Adrenal gland (tissue), 12 donors: Measurements from ENCODE around the gene TENT4A. TPM values are rescaled to one million over a fixed set of nuclear protein-coding genes. Genes with fewer than 3 reads are reported as not detected.

Source experiments
- DNase-seq, 7 donors: peaks; one replicate each; pipeline ENCODE4 v3.0.0-alpha.2; 2019 to 2020
- H3K27ac ChIP-seq, 5 donors: fragments of 200-600 bp; sonication (generic) in 4 of 5; 1 replicate in 3 of 5; 2 replicates in 2 of 5; pipeline versions ENCODE4 v1.5.1 to v1.8.0; 2016 to 2020; ENCODE audit warnings: mild to moderate bottlenecking in 1 of 5
- H3K27me3 ChIP-seq: fragments of 200-600 bp; 2 replicates; pipeline ENCODE4 v1.8.0; 2021
- H3K36me3 ChIP-seq, 2 donors: fragments of 200-600 bp; replicated peaks in 1 of 2; 1 replicate in 1 of 2; 2 replicates in 1 of 2; pipeline versions ENCODE4 v1.5.1 to v1.8.0; 2018 to 2022
- H3K4me1 ChIP-seq, 2 donors: fragments of 200-600 bp; replicated peaks in 1 of 2; 1 replicate in 1 of 2; 2 replicates in 1 of 2; pipeline versions ENCODE4 v1.5.1 to v1.8.0; 2018 to 2021
- H3K4me3 ChIP-seq, 4 donors: fragments of 200-600 bp; sonication (generic) in 3 of 4; one replicate each; pipeline ENCODE4 v1.5.1; 2016 to 2018
- H3K9me3 ChIP-seq, 3 donors: fragments of 200-600 bp; sonication (generic) in 1 of 3; replicated peaks in 1 of 3; 1 replicate in 2 of 3; 2 replicates in 1 of 3; pipeline versions ENCODE4 v1.5.1 to v1.8.0; 2016 to 2021
- POLR2A ChIP-seq, 2 donors: fragments of 450-650 bp; IDR thresholded peaks; one replicate each; pipeline ENCODE4 v1.6.1; 2017; ENCODE audit warnings: antibody characterized with exemption in 2 of 2, mild to moderate bottlenecking in 2 of 2, moderate library complexity in 1 of 2
- WGBS, 4 donors: extraction: QIAGEN DNeasy Blood & Tissue Kit in 2 of 4; methylation state at CpG; one replicate each; pipeline versions ENCODE4 v1.1.5 to v1.1.7; 2013 to 2017; 5-methylcytosine and 5-hydroxymethylcytosine counted together
- intact Hi-C, 2 donors: fragments of 100-400 bp; cut with DNase I; formaldehyde crosslinking; loops; one replicate each; pipeline versions ENCODE4 v1.14.1 to v1.15.0; 2022 to 2023
- polyA plus RNA-seq, 3 donors: library from polyadenylated mRNA; stranded (reverse); fragments of 200-250 nt in 2 of 3; fragments of 350-450 nt in 1 of 3; fragmentation: Illumina TruSeq in 1 of 3; extraction: RNeasy Lipid Tissue Mini Kit (QIAGEN cat#74804) in 1 of 3; gene quantifications; one replicate each; pipeline ENCODE4 v1.2.3, GENCODE V29; 2013 to 2014
- total RNA-seq, 9 donors: library from RNA; depleted of rRNA in 4 of 9; stranded (reverse); fragments of >200 nt in 4 of 9; fragments of 120-200 nt in 1 of 9; fragmentation: NEBNext Ultra II Directional in 1 of 9; extraction: Animal tissue kit (Norgen Biotek cat#: 25700) in 1 of 9; gene quantifications; one replicate each; pipeline versions ENCODE4 v1.1.0 to v1.2.4, GENCODE V29; 2013 to 2023
- TF ChIP-seq, protein P1 (sequence below), 6 experiments: fragments of 450-650 bp in 4 of 6; fragments of 200-600 bp in 2 of 6; sonication (generic) in 1 of 6; IDR thresholded peaks; 1 replicate in 5 of 6; 2 replicates in 1 of 6; pipeline versions ENCODE4 v1.5.1 to v1.8.0; 2016 to 2021; ENCODE audit warnings: antibody characterized with exemption in 6 of 6, mild to moderate bottlenecking in 2 of 6, moderate library complexity in 1 of 6
- donor health status: healthy with polysubstance abuse.
- donor health status: Bipolar disorder and iron deficiency.
- donor health status: DM: yes; HTN: yes; CAD: no.
- donor health status: DM: no; HTN: no; CAD: no.
- donor health status: DM: no; HTN: no; CAD: no.
- donor health status: DM: yes; HTN: yes; CAD: no.

The TENT4A gene
- total and polyA plus RNA-seq, 12 donors: 9.1 to 24.4 (median 14.4) TPM

DNA sequence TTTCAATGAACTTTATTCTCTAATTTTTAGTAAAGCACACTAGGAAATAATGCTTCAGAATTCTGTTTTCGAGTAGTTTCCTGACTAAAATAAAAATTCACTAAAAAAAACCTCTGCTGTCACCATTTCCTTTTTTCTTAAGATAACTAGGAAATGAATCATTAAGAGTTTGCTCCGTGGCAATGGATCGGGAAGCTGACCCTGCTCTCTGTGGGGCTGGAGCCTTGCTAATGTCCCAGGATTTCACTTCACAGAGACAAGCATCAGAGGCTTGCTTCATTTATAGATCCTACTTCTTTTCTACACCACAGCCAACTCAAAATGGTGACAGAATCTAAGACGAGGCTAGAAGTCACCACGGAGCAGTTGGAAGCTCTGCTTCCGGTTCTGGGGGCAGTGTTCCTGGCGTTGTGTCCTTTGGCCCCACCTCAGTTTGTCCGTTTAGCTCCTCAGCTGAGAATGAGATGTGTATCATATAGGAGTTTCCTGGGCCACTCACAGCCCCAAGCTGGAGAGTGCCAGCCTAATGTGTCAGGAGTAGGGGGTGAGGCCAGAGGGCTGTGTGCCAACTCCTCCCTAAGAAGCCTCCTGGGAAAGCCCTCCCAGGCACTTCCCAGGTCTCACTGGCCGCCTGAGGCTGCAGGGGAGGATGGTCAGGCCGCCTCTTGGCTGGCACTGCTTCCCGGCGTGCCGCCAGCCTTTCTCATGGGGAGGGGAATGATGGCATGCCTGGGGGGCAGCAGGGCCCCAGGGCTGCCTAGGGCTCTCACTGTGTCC lies 19.6 kb downstream of the TENT4A start:
- Histone ChIP-seq H3K4me3 (no peak overlapping the region), H3K27ac (peak overlapping the region in 4 of 5 donors; percentile 43 to 80 (median 61)), H3K27me3 (no peaks in the 10 kb centered on the region), H3K36me3 (peaks cover 0 to 6% of the 10 kb centered on the region in 2 donors), H3K4me1 (peaks cover 18 to 55% of the 10 kb centered on the region in 2 donors), H3K9me3 (no peaks in the 10 kb centered on the region)
- WGBS, 4 donors: 31 to 46% (median 42%) methylated on average over 10 to 13 of the region's 13 CpGs
- TF ChIP-seq, protein P1, sequence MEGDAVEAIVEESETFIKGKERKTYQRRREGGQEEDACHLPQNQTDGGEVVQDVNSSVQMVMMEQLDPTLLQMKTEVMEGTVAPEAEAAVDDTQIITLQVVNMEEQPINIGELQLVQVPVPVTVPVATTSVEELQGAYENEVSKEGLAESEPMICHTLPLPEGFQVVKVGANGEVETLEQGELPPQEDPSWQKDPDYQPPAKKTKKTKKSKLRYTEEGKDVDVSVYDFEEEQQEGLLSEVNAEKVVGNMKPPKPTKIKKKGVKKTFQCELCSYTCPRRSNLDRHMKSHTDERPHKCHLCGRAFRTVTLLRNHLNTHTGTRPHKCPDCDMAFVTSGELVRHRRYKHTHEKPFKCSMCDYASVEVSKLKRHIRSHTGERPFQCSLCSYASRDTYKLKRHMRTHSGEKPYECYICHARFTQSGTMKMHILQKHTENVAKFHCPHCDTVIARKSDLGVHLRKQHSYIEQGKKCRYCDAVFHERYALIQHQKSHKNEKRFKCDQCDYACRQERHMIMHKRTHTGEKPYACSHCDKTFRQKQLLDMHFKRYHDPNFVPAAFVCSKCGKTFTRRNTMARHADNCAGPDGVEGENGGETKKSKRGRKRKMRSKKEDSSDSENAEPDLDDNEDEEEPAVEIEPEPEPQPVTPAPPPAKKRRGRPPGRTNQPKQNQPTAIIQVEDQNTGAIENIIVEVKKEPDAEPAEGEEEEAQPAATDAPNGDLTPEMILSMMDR (IDR thresholded peaks at IDR 0.05): no peak
- no peak for TF ChIP-seq POLR2A (IDR thresholded peaks at IDR 0.05)
- DNase-seq: peak in 5 of 7 donors; percentile 34 to 49 (median 37)
- intact Hi-C loops: no loop called here

GRCh38 chr5:6733411-6734242 lies 20.4 kb downstream of the TENT4A start:
- WGBS, 4 donors: 79 to 90% (median 85%) methylated on average over 18 to 21 of the region's 21 CpGs
- peak in 1 of 7 donors; percentile 15 for DNase-seq
- Histone ChIP-seq H3K4me1 (peaks cover 18 to 55% of the 10 kb centered on the region in 2 donors), H3K9me3 (no peaks in the 10 kb centered on the region), H3K4me3 (no peak overlapping the region), H3K36me3 (peaks cover 0 to 13% of the 10 kb centered on the region in 2 donors), H3K27me3 (no peaks in the 10 kb centered on the region), H3K27ac (peak overlapping the region in 3 of 5 donors; percentile 43 to 80 (median 76))
- no peak for TF ChIP-seq POLR2A (IDR thresholded peaks at IDR 0.05)
- TF ChIP-seq, protein P1 (IDR thresholded peaks at IDR 0.05): no peak
- intact Hi-C loops: no loop called here

GRCh38 chr5:6734243-6734700 lies 21.0 kb downstream of the TENT4A start:
- intact Hi-C loops: no loop called here
- DNase-seq: peak in 6 of 7 donors; percentile 59 to 86 (median 78)

More at GRCh38 chr5:6734243-6734700, 21.0 kb downstream of the TENT4A start:
- Histone ChIP-seq H3K9me3 (no peaks in the 10 kb centered on the region), H3K36me3 (peaks cover 0 to 17% of the 10 kb centered on the region in 2 donors), H3K27ac (peak overlapping the region in 2 of 5 donors; percentile 76 to 80), H3K4me3 (no peak overlapping the region), H3K27me3 (no peaks in the 10 kb centered on the region), H3K4me1 (peaks cover 18 to 53% of the 10 kb centered on the region in 2 donors)
- WGBS, 4 donors: 40 to 62% (median 52%) methylated on average over 8 to 11 of the region's 11 CpGs
- no peak for TF ChIP-seq POLR2A (IDR thresholded peaks at IDR 0.05)
- TF ChIP-seq, protein P1 (IDR thresholded peaks at IDR 0.05): no peak
